Ishikawa (cell line): ENCODE data around the gene AZU1.

Experiments
- CEBPB ChIP-seq: IDR thresholded peaks from 2 replicates; pipeline ENCODE4 v1.6.1; 2012
- CREB1 ChIP-seq: IDR thresholded peaks from 2 replicates; pipeline ENCODE4 v1.6.1; 2012; ENCODE audit warnings: low read depth
- EGR1 ChIP-seq: IDR thresholded peaks from 2 replicates; pipeline ENCODE4 v1.6.1; 2012
- EP300 ChIP-seq: IDR thresholded peaks from 2 replicates; pipeline ENCODE4 v1.6.1; 2012; ENCODE audit warnings: borderline replicate concordance
- FOXM1 ChIP-seq: IDR thresholded peaks from 2 replicates; pipeline ENCODE4 v1.6.1; 2012; ENCODE audit warnings: low read depth, borderline replicate concordance
- MAX ChIP-seq: IDR thresholded peaks from 2 replicates; pipeline ENCODE4 v1.6.1; 2012
- NFIC ChIP-seq: IDR thresholded peaks from 2 replicates; pipeline ENCODE4 v1.6.1; 2012
- RAD21 ChIP-seq: IDR thresholded peaks from 2 replicates; pipeline ENCODE4 v1.6.1; 2012; ENCODE audit warnings: low read depth
- REST ChIP-seq: IDR thresholded peaks from 2 replicates; pipeline ENCODE4 v1.6.1; 2012; ENCODE audit warnings: low read depth, mild to moderate bottlenecking
- TAF1 ChIP-seq: IDR thresholded peaks from 2 replicates; pipeline ENCODE4 v1.6.1; 2012; ENCODE audit warnings: low read depth, mild to moderate bottlenecking
- TCF12 ChIP-seq: IDR thresholded peaks from 2 replicates; pipeline ENCODE4 v1.6.1; 2012; ENCODE audit warnings: low read depth
- TEAD4 ChIP-seq: IDR thresholded peaks from 2 replicates; pipeline ENCODE4 v1.6.1; 2012
- USF1 ChIP-seq: IDR thresholded peaks from 2 replicates; pipeline ENCODE4 v1.6.1; 2012
- YY1 ChIP-seq: IDR thresholded peaks from 2 replicates; pipeline ENCODE4 v1.6.1; 2012; ENCODE audit warnings: low read depth
- ZBTB7A ChIP-seq: IDR thresholded peaks from 2 replicates; pipeline ENCODE4 v1.6.1; 2012; ENCODE audit warnings: low read depth

The AZU1 gene

GRCh38 chr19:831407-832369, 4.1 kb downstream of the AZU1 start:
- no peak for TF ChIP-seq EGR1
- TF ChIP-seq FOXM1, result no peak
- TF ChIP-seq ZBTB7A, result no peak
- no peak for TF ChIP-seq RAD21
- TF ChIP-seq EP300, result no peak
- no peak for TF ChIP-seq YY1
- no peak for TF ChIP-seq NFIC
- TF ChIP-seq CEBPB, result no peak
- no peak for TF ChIP-seq MAX
- TF ChIP-seq TEAD4, result no peak
- TF ChIP-seq TAF1, result no peak
- no peak for TF ChIP-seq USF1
- TF ChIP-seq REST, result no peak
- TF ChIP-seq TCF12, result no peak
- TF ChIP-seq CREB1, result no peak

- no peak for TF ChIP-seq TAF1
Observed at GRCh38 chr19:834216-834615, 6.6 kb downstream of the AZU1 start.

- TF ChIP-seq YY1 (no peak), CREB1 (no peak), EP300 (no peak), EGR1 (no peak), NFIC (no peak), USF1 (no peak), TAF1 (no peak), TEAD4 (no peak), TCF12 (no peak), REST (no peak), CEBPB (no peak), ZBTB7A (no peak), RAD21 (no peak), FOXM1 (no peak), MAX (no peak)
Observed at GRCh38 chr19:835210-835810, 7.7 kb downstream of the AZU1 start.

GRCh38 chr19:840519-841206, 13.0 kb downstream of the AZU1 start, which contains the start of gene PRTN3:
Gene PRTN3, plus strand, starts transcription at chr19:840999. Its CDS starts 10 bp downstream, at chr19:841009.
- peak; percentile 38; the same call in 1 of the 2 replicates for TF ChIP-seq MAX
- no peak for TF ChIP-seq RAD21
- TF ChIP-seq EP300, result no peak

GRCh38 chr19:843180-843835, 15.7 kb downstream of the AZU1 start:
- TF ChIP-seq RAD21 (no peak), TAF1 (no peak), USF1 (peak; percentile 25; the same call in 1 of the 2 replicates), TCF12 (peak; percentile 36; the same call in 1 of the 2 replicates), MAX (peak; percentile 92), NFIC (no peak)
